Effector memory CD8-positive, alpha-beta T cell (primary cell): ENCODE results near the gene ZBTB24.
"Not testable (repeated sequence)": the region's sequence is repeated elsewhere in the genome, so short reads cannot be mapped to it uniquely, and the experiment has no call there.

Experiments used
- ATAC-seq: fragments of 150-1000 bp; cut with Tn5 transposase; replicated peaks from 2 replicates; pipeline ENCODE4 v1.10.0; 2021; ENCODE audit warnings: mild to moderate bottlenecking, moderate library complexity
- DNase-seq, 3 experiments: peaks; one replicate each; pipeline ENCODE4 v3.0.0; 2021
- H3K27ac Mint-ChIP-seq, 2 donors: one replicate each; pipeline ENCODE4 v1.8.0; 2022; ENCODE audit warnings: mild to moderate bottlenecking in 2 of 2, mixed read lengths in 2 of 2, moderate library complexity in 2 of 2
- H3K27me3 Mint-ChIP-seq, 2 donors: one replicate each; pipeline ENCODE4 v1.8.0; 2022; ENCODE audit warnings: mixed read lengths in 2 of 2
- H3K36me3 Mint-ChIP-seq: one replicate; pipeline ENCODE4 v1.8.0; 2022; ENCODE audit warnings: mild to moderate bottlenecking, moderate library complexity, mixed read lengths; ENCODE audit not compliant: insufficient read depth
- H3K4me1 Mint-ChIP-seq, 2 donors: one replicate each; pipeline ENCODE4 v1.8.0; 2022; ENCODE audit warnings: low read depth in 2 of 2, mixed read lengths in 2 of 2
- H3K4me3 Mint-ChIP-seq, 2 donors: one replicate each; pipeline ENCODE4 v1.8.0; 2022; ENCODE audit warnings: mild to moderate bottlenecking in 2 of 2, mixed read lengths in 2 of 2, moderate library complexity in 2 of 2
- H3K9me3 Mint-ChIP-seq, 2 donors: one replicate each; pipeline ENCODE4 v1.8.0; 2022; ENCODE audit warnings: mixed read lengths in 2 of 2
- total RNA-seq, 9 experiments: gene quantifications; one replicate each; lab custom pipeline; 2026; lab: John Stamatoyannopoulos, UW

ZBTB24 gene
- 31.9 to 105 (median 72.2) reads per million in 9 experiments for total RNA-seq

- peak; percentile 87 for ATAC-seq
- no peaks in the 10 kb centered on the region for H3K27me3 Mint-ChIP-seq
Observed at GRCh38 chr6:109482905-109483734, at the start of gene ZBTB24. TSS of gene ZBTB24 (minus strand) at chr6:109483219. CDS start at chr6:109482026, 1,193 bp downstream.

GRCh38 chr6:109531446-109531845, 48.4 kb upstream of the ZBTB24 start:
- no peak for DNase-seq
- H3K4me1 Mint-ChIP-seq = no peaks in the 10 kb centered on the region
- no peaks in the 10 kb centered on the region for H3K36me3 Mint-ChIP-seq
- no peak overlapping the region for H3K27ac Mint-ChIP-seq
- H3K4me3 Mint-ChIP-seq = no peak overlapping the region
- no peaks in the 10 kb centered on the region for H3K27me3 Mint-ChIP-seq
- no peaks in the 10 kb centered on the region for H3K9me3 Mint-ChIP-seq
- no peak for ATAC-seq

More at GRCh38 chr6:109482905-109483734, at the start of gene ZBTB24:
- Mint-ChIP-seq H3K9me3 (no peaks in the 10 kb centered on the region), H3K4me1 (peaks cover 39 to 41% of the 10 kb centered on the region in 2 donors), H3K36me3 (peaks cover 29% of the 10 kb centered on the region), H3K27ac (peak within 1 kb of the TSS; percentile 75 to 82), H3K4me3 (peak within 1 kb of the TSS; percentile 86 to 92)
- peak; percentile 81 to 88 (median 84) for DNase-seq

GRCh38 chr6:109527989-109528388, 45.0 kb upstream of the ZBTB24 start:
- ATAC-seq (no peak), DNase-seq (no peak)
- H3K27ac Mint-ChIP-seq = no peak overlapping the region
- no peak overlapping the region for H3K4me3 Mint-ChIP-seq
- H3K9me3 Mint-ChIP-seq = no peaks in the 10 kb centered on the region
- no peaks in the 10 kb centered on the region for H3K27me3 Mint-ChIP-seq
- H3K4me1 Mint-ChIP-seq = no peaks in the 10 kb centered on the region
- H3K36me3 Mint-ChIP-seq = no peaks in the 10 kb centered on the region

- no peaks in the 10 kb centered on the region for H3K4me1 Mint-ChIP-seq
- H3K27me3 Mint-ChIP-seq = no peaks in the 10 kb centered on the region
- peak; percentile 55 for ATAC-seq
- peak; percentile 41 to 53 (median 48) for DNase-seq
- no peaks in the 10 kb centered on the region for H3K9me3 Mint-ChIP-seq
- H3K4me3 Mint-ChIP-seq = no peak overlapping the region
- no peaks in the 10 kb centered on the region for H3K36me3 Mint-ChIP-seq
- no peak overlapping the region for H3K27ac Mint-ChIP-seq
Observed at GRCh38 chr6:109526905-109527628, 44.0 kb upstream of the ZBTB24 start.

GRCh38 chr6:109524129-109524528, 41.1 kb upstream of the ZBTB24 start:
- H3K27ac Mint-ChIP-seq = no peak overlapping the region
- no peak for ATAC-seq
- H3K36me3 Mint-ChIP-seq = no peaks in the 10 kb centered on the region

GRCh38 chr6:109523478-109523877, 40.5 kb upstream of the ZBTB24 start:
- H3K36me3 Mint-ChIP-seq = no peaks in the 10 kb centered on the region
- no peaks in the 10 kb centered on the region for H3K27me3 Mint-ChIP-seq
- no peak for ATAC-seq
- H3K4me1 Mint-ChIP-seq = peaks cover 0 to 8% of the 10 kb centered on the region in 2 donors
- no peaks in the 10 kb centered on the region for H3K9me3 Mint-ChIP-seq
- no peak overlapping the region for H3K4me3 Mint-ChIP-seq
- H3K27ac Mint-ChIP-seq = no peak overlapping the region
- DNase-seq = no peak

More at GRCh38 chr6:109524129-109524528, 41.1 kb upstream of the ZBTB24 start:
- Mint-ChIP-seq H3K4me1 (peaks cover 0 to 8% of the 10 kb centered on the region in 2 donors), H3K4me3 (no peak overlapping the region), H3K27me3 (no peaks in the 10 kb centered on the region), H3K9me3 (no peaks in the 10 kb centered on the region)
- DNase-seq = no peak

- ATAC-seq (no peak), DNase-seq (no peak)
- no peak overlapping the region for H3K4me3 Mint-ChIP-seq
- H3K4me1 Mint-ChIP-seq = peaks cover 0 to 18% of the 10 kb centered on the region in 2 donors
- H3K27ac Mint-ChIP-seq = peak overlapping the region in 1 of 2 donors; percentile 7
- H3K27me3 Mint-ChIP-seq = no peaks in the 10 kb centered on the region
- no peaks in the 10 kb centered on the region for H3K9me3 Mint-ChIP-seq
- H3K36me3 Mint-ChIP-seq = no peaks in the 10 kb centered on the region
Observed at GRCh38 chr6:109521080-109521479, 38.1 kb upstream of the ZBTB24 start.

- H3K27ac Mint-ChIP-seq = not testable (repeated sequence)
Observed at GRCh38 chr6:109519647-109520046, 36.6 kb upstream of the ZBTB24 start.

GRCh38 chr6:109516929-109517328, 33.9 kb upstream of the ZBTB24 start:
- peak overlapping the region; percentile 17 to 60 for H3K4me3 Mint-ChIP-seq
- no peak for DNase-seq

More at GRCh38 chr6:109519647-109520046, 36.6 kb upstream of the ZBTB24 start:
- ATAC-seq = peak; percentile 46
- H3K27me3 Mint-ChIP-seq, H3K9me3 Mint-ChIP-seq, H3K4me3 Mint-ChIP-seq, H3K36me3 Mint-ChIP-seq, DNase-seq: not testable (repeated sequence)
- peaks cover 4 to 28% of the 10 kb centered on the region in 2 donors for H3K4me1 Mint-ChIP-seq

GRCh38 chr6:109515781-109516409, 32.9 kb upstream of the ZBTB24 start:
- DNase-seq (no peak), ATAC-seq (no peak)
- peak overlapping the region; percentile 7 to 66 for H3K27ac Mint-ChIP-seq
- H3K9me3 Mint-ChIP-seq = no peaks in the 10 kb centered on the region
- no peaks in the 10 kb centered on the region for H3K36me3 Mint-ChIP-seq
- H3K27me3 Mint-ChIP-seq = no peaks in the 10 kb centered on the region
- peak overlapping the region; percentile 15 to 60 for H3K4me3 Mint-ChIP-seq
- H3K4me1 Mint-ChIP-seq = peaks cover 4 to 29% of the 10 kb centered on the region in 2 donors

More at GRCh38 chr6:109516929-109517328, 33.9 kb upstream of the ZBTB24 start:
- ATAC-seq = no peak
- no peaks in the 10 kb centered on the region for H3K27me3 Mint-ChIP-seq
- H3K9me3 Mint-ChIP-seq = no peaks in the 10 kb centered on the region
- peak overlapping the region in 1 of 2 donors; percentile 7 for H3K27ac Mint-ChIP-seq
- H3K4me1 Mint-ChIP-seq = peaks cover 4 to 29% of the 10 kb centered on the region in 2 donors
- no peaks in the 10 kb centered on the region for H3K36me3 Mint-ChIP-seq

GRCh38 chr6:109514946-109515345, 31.9 kb upstream of the ZBTB24 start:
- no peaks in the 10 kb centered on the region for H3K9me3 Mint-ChIP-seq
- H3K4me3 Mint-ChIP-seq = peak overlapping the region; percentile 15 to 60
- peaks cover 4 to 24% of the 10 kb centered on the region in 2 donors for H3K4me1 Mint-ChIP-seq
- H3K36me3 Mint-ChIP-seq = no peaks in the 10 kb centered on the region
- no peak for DNase-seq
- H3K27me3 Mint-ChIP-seq = no peaks in the 10 kb centered on the region
- ATAC-seq = no peak
- peak overlapping the region; percentile 7 to 66 for H3K27ac Mint-ChIP-seq

GRCh38 chr6:109513571-109514071, 30.6 kb upstream of the ZBTB24 start:
- DNase-seq (no peak), ATAC-seq (no peak)
- H3K9me3 Mint-ChIP-seq = no peaks in the 10 kb centered on the region
- H3K4me3 Mint-ChIP-seq = no peak overlapping the region
- no peaks in the 10 kb centered on the region for H3K27me3 Mint-ChIP-seq
- no peaks in the 10 kb centered on the region for H3K36me3 Mint-ChIP-seq
- no peak overlapping the region for H3K27ac Mint-ChIP-seq
- H3K4me1 Mint-ChIP-seq = peaks cover 4 to 21% of the 10 kb centered on the region in 2 donors

- H3K27me3 Mint-ChIP-seq = no peaks in the 10 kb centered on the region
- no peaks in the 10 kb centered on the region for H3K36me3 Mint-ChIP-seq
- H3K9me3 Mint-ChIP-seq = no peaks in the 10 kb centered on the region
- no peak for DNase-seq
- no peak for ATAC-seq
- H3K4me1 Mint-ChIP-seq = peaks cover 4 to 21% of the 10 kb centered on the region in 2 donors
- no peak overlapping the region for H3K27ac Mint-ChIP-seq
- no peak overlapping the region for H3K4me3 Mint-ChIP-seq
Observed at GRCh38 chr6:109512271-109512817, 29.3 kb upstream of the ZBTB24 start.
